Uterus (tissue), 4 donors: ENCODE results near the gene ZBTB20. TPM values are rescaled to one million over a fixed set of nuclear protein-coding genes. Genes with fewer than 3 reads are reported as not detected.

Experiments used
- DNase-seq, 2 donors: peaks; one replicate each; pipeline ENCODE4 v3.0.0-alpha.2; 2019 to 2020
- H3K27ac ChIP-seq, 2 donors: fragments of 200-600 bp; sonication (generic); 1 replicate in 1 of 2; 2 replicates in 1 of 2; pipeline ENCODE4 v1.5.1; 2016 to 2018
- H3K27me3 ChIP-seq, 2 donors: fragments of 200-600 bp; sonication (generic); one replicate each; pipeline ENCODE4 v1.5.1; 2018 to 2019; ENCODE audit warnings: control low read depth in 1 of 2
- H3K36me3 ChIP-seq, 2 donors: fragments of 200-600 bp; sonication (generic); one replicate each; pipeline ENCODE4 v1.5.1; 2019; ENCODE audit warnings: control low read depth in 1 of 2
- H3K4me1 ChIP-seq, 2 donors: fragments of 200-600 bp; sonication (generic); one replicate each; pipeline ENCODE4 v1.5.1; 2018 to 2019; ENCODE audit warnings: control low read depth in 1 of 2
- H3K4me3 ChIP-seq, 2 donors: fragments of 200-600 bp; sonication (generic); 1 replicate in 1 of 2; 2 replicates in 1 of 2; pipeline ENCODE4 v1.5.1; 2018 to 2019; ENCODE audit warnings: mild to moderate bottlenecking in 1 of 2
- H3K9me3 ChIP-seq, 2 donors: fragments of 200-600 bp; sonication (generic); one replicate each; pipeline ENCODE4 v1.5.1; 2019; ENCODE audit warnings: control low read depth in 1 of 2
- POLR2A ChIP-seq, 2 donors: fragments of 450-650 bp; IDR thresholded peaks; one replicate each; pipeline ENCODE4 v1.6.1; 2016; ENCODE audit warnings: antibody characterized with exemption in 2 of 2, mild to moderate bottlenecking in 1 of 2, moderate library complexity in 1 of 2
- intact Hi-C: fragments of 100-400 bp; cut with DNase I; formaldehyde crosslinking; loops from one replicate; pipeline ENCODE4 v1.15.1; 2023; ENCODE audit warnings: low total_unique reads
- total RNA-seq, 4 donors: library from RNA; depleted of rRNA in 3 of 4; stranded (reverse); fragments of >200 nt in 3 of 4; gene quantifications; one replicate each; pipeline versions ENCODE4 v1.1.0 to v1.2.4, GENCODE V29; 2014 to 2023
- TF ChIP-seq, protein P1 (sequence below), 4 experiments: fragments of 200-600 bp in 2 of 4; fragments of 450-650 bp in 2 of 4; sonication (generic) in 2 of 4; IDR thresholded peaks; one replicate each; pipeline ENCODE4 v1.5.1; 2016 to 2019; ENCODE audit warnings: antibody characterized with exemption in 4 of 4, mild to moderate bottlenecking in 2 of 4, moderate library complexity in 1 of 4
- donor health status: DM: yes; HTN: yes; CAD: no.

ZBTB20 gene
- total RNA-seq, 4 donors from 2014 or later: 35.6 to 157 (median 85.1) TPM

- Histone ChIP-seq H3K36me3 (no peaks in the 10 kb centered on the region), H3K4me1 (no peaks in the 10 kb centered on the region), H3K27ac (no peak overlapping the region), H3K9me3 (no peaks in the 10 kb centered on the region), H3K27me3 (no peaks in the 10 kb centered on the region), H3K4me3 (no peak overlapping the region)
- TF ChIP-seq POLR2A (IDR thresholded peaks at IDR 0.05): no peak
- TF ChIP-seq, protein P1, sequence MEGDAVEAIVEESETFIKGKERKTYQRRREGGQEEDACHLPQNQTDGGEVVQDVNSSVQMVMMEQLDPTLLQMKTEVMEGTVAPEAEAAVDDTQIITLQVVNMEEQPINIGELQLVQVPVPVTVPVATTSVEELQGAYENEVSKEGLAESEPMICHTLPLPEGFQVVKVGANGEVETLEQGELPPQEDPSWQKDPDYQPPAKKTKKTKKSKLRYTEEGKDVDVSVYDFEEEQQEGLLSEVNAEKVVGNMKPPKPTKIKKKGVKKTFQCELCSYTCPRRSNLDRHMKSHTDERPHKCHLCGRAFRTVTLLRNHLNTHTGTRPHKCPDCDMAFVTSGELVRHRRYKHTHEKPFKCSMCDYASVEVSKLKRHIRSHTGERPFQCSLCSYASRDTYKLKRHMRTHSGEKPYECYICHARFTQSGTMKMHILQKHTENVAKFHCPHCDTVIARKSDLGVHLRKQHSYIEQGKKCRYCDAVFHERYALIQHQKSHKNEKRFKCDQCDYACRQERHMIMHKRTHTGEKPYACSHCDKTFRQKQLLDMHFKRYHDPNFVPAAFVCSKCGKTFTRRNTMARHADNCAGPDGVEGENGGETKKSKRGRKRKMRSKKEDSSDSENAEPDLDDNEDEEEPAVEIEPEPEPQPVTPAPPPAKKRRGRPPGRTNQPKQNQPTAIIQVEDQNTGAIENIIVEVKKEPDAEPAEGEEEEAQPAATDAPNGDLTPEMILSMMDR (IDR thresholded peaks at IDR 0.05): no peak
- DNase-seq: no peak
- intact Hi-C loops: no loop called here
Observed at GRCh38 chr3:114502204-114502603, 644.9 kb downstream of the ZBTB20 start.

DNA sequence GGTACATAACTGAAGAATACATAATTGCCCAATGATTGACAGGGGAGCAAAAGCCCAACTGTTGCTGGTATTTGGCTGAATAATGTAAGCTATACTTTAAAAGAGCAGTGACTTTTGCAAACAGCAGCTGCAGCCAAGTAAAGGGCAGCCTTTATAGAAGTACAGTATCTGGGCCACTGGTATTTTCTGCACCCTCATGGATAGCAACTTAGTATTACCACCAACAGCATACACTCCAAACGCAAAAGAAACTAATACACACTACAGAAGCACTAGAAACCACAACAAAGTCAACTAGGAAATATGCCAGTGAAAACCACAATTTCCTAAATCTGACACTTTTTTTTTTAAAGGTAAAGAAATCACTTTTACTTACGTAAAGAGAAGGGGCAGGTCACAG, 647.1 kb downstream of the ZBTB20 start:
- Histone ChIP-seq H3K4me1 (no peaks in the 10 kb centered on the region), H3K27me3 (no peaks in the 10 kb centered on the region), H3K9me3 (no peaks in the 10 kb centered on the region), H3K36me3 (no peaks in the 10 kb centered on the region), H3K4me3 (no peak overlapping the region), H3K27ac (no peak overlapping the region)
- intact Hi-C loops: no loop called here
- TF ChIP-seq POLR2A (IDR thresholded peaks at IDR 0.05): no peak
- TF ChIP-seq, protein P1 (IDR thresholded peaks at IDR 0.05): no peak
- no peak for DNase-seq

DNA sequence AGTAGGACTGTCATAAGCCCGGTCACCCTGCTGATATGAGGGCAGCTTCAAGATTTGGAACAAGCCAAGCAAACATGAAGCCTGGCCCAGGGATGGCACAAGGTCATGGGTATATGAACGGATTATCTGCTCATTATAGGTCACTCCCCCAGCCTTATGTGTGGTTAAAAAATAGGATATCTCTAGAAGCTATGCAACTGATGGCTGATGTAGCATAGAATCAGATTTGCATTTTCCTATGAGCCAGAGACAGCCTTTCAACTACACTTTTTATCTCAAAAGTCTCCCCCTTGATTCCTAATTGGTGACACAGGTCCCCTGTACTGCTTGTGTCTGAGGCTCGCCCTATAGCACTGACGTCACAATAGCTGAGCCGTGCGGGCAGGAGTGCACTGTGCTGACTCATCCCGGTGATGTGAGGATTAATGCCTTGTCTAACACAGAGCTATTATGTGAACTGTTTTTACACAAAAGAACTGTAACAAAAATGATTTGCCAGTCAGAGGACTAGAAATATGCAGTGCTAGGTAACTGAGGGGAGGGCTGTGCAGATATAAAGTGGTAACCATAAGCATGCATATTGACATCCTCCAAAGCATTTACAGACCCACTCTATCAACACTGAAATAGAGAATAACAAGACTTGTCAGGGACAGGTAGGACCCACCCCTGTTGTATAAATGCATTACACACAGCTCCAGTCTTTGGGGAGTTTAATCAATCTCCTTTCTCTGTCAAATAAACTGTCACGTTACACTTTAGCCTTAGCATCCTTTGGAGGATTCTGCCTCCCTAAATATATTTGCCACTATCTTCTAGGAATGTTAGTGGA, 648.3 kb downstream of the ZBTB20 start:
- Histone ChIP-seq H3K27me3 (no peaks in the 10 kb centered on the region), H3K4me1 (no peaks in the 10 kb centered on the region), H3K36me3 (no peaks in the 10 kb centered on the region), H3K27ac (no peak overlapping the region), H3K4me3 (no peak overlapping the region), H3K9me3 (no peaks in the 10 kb centered on the region)
- no peak for DNase-seq
- no peak for TF ChIP-seq POLR2A (IDR thresholded peaks at IDR 0.05)
- TF ChIP-seq, protein P1 (IDR thresholded peaks at IDR 0.05): no peak
- intact Hi-C loops: no loop called here

DNA sequence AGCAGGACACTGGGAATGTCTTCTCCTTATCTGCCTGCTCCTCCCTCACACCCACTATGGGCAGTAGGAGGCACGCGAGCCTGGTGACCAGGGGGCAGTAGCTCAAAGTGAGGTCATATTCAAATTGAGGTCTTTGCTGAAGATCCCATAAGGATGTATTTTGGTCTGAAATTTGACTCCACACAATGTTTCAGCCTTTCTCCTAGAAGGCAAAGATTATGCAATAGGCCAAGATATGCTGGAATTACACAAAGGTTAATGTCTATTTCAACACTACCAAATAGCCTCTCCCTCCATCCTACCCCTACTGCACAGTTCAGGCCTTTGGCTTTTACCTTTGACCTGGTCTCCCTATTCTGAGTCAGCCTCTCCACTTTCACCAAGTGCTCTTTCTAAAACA, 650.2 kb downstream of the ZBTB20 start:
- Histone ChIP-seq H3K27ac (no peak overlapping the region), H3K4me3 (no peak overlapping the region), H3K4me1 (no peaks in the 10 kb centered on the region), H3K9me3 (no peaks in the 10 kb centered on the region), H3K36me3 (no peaks in the 10 kb centered on the region), H3K27me3 (no peaks in the 10 kb centered on the region)
- TF ChIP-seq, protein P1 (IDR thresholded peaks at IDR 0.05): no peak
- TF ChIP-seq POLR2A (IDR thresholded peaks at IDR 0.05): no peak
- intact Hi-C loops: no loop called here
- DNase-seq: no peak

GRCh38 chr3:114496466-114496865, 650.6 kb downstream of the ZBTB20 start:
- Histone ChIP-seq H3K9me3 (no peaks in the 10 kb centered on the region), H3K4me1 (no peaks in the 10 kb centered on the region), H3K27me3 (no peaks in the 10 kb centered on the region), H3K27ac (no peak overlapping the region), H3K4me3 (no peak overlapping the region), H3K36me3 (no peaks in the 10 kb centered on the region)
- DNase-seq: no peak
- intact Hi-C loops: no loop called here
- TF ChIP-seq POLR2A (IDR thresholded peaks at IDR 0.05): no peak
- TF ChIP-seq, protein P1 (IDR thresholded peaks at IDR 0.05): no peak
